Germinal center (tissue), 1 donor: ENCODE data around the gene TFAP2E.
A peak's percentile ranks its signal among the peaks of the same experiment; 100 is the strongest.

Source experiments
- DNase-seq: peaks from one replicate; pipeline ENCODE4 v3.0.0; 2012; ENCODE audit warnings: mixed read lengths, low spot score

TFAP2E gene

DNA sequence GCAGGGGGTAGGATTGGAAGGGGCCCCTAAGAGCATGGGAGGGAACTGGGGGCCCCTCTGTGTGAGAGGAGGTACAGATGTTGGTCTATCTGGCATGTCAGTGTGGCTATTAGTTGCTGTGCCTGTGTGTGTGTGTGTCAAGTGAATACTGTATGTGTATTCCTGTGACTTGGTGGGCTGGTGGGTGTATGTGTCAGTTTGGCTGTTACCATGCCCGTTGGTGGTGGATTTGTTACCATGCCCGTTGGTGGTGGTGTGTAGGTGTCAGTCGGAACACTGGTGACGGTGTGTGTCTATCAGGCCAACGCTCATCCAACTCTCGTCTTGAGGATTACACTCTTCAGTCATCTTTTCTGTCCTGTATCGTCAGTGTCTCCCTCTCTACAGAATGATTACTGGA is 22.6 kb downstream of the TFAP2E start:
- DNase-seq: no peak

DNA sequence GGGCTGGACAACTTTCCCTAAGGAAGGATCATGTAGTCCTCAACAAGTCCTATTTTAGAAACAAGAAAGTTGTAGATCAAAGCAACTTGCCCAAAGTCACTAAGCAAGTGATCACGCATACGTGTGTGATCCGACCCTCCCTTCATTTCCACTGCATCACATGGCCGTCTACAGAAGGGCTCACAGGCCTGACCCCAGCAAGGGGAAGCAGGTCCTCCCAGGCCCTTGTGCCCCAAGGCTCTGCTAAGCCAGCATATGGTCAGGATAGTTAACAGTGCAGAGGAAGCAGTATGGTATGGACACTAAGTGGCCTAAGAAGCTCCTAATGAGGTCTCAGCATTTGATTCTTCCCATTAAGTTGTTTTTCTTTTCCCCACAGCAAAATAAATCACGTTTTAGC is 24.8 kb downstream of the TFAP2E start:
- DNase-seq: no peak

DNA sequence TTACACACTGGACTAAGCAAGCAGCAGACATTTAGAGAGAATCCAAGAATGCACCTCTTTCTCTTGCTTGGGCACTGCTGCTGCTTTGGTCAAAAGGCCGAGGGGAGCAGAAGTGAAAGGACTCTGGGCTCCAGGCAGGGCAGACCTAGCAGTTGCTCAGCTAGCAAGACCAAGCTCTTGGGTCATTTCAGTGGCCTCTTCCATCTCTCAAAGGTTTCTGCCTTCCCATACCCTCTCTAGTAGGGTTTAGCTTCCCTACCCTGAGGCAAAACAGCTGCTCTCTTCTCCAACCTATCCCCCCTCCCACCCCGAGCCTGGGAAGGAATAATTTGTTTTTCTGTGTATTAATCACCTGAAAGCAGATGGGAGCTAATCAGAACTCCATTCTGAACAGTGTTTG is 25.8 kb downstream of the TFAP2E start:
- no peak for DNase-seq

DNA sequence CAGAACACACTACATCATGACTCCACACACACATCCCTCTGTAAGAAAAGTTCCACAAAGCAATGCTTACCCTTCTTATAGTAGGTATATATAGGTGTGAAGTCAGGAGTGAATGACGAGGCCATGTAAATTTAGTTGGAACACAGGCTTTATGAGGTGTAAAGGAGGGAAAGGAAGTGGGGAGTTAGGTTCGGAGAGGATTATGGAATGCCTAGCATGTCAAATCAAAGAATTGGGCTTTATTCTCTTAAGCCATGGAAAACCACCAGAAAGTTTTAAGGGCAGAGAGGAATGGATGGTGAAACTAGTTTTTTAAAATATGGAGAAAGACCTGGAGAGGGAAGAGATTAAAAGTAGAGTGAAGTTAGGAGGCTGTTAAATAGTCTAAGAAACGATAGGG is 26.3 kb downstream of the TFAP2E start:
- DNase-seq: no peak

DNA sequence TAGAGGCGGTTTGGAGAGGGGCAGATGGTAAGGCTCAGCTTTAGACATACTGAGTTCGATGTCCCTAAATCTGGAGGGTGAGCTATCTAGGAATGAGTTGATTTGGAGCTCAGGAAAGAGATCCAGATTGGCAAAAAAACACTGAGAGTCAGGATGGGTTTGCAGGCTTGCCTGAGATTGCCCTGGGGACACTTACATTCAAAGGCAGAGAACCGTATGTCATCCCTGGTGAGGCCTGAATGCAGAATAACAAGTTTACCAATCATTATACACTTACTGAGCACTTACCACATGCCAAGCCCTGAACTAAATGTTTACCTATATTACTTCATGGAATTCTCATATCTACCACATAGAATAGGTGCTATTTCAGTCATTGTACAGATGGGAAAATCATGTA is 27.5 kb downstream of the TFAP2E start:
- DNase-seq: no peak

DNA sequence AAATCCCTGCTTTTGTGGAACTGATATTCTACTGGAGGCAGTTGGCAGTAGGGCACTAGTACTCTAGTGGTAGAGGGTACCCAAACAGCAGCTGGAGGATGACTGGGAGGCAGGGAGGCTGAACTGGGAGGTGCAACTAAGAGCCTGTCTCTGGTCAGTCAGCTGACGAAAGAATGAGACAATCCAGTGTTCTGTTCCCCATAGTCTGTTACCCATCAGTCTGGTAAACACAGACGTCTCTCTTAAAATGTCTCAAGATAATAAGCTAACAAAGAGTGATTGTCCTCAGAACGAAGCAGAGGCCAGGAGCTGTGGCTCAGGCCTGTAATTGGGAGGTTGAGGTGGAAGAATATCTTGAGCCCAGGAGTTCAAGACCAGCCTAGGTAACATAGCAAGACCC is 30.4 kb downstream of the TFAP2E start:
- no peak for DNase-seq

DNA sequence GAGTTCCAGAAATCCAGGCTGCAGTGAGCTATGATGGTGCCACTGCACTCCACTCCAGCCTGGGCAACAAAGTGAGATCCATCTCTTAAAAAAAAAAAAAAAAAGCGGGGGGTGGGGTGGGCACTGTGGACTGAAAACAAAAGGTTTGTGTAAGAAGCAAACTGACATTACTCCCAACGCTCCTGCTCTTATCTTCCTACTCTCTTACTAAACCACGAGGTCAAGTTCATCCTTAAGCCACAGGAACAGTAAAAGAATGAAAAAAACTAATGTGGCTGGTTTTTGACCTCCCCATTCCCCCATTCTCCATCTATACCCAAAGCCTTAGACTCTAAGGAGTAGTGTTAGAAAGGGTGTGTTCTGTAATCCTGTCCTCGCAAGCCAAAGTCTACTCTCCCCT is 30.8 kb downstream of the TFAP2E start:
- no peak for DNase-seq

DNA sequence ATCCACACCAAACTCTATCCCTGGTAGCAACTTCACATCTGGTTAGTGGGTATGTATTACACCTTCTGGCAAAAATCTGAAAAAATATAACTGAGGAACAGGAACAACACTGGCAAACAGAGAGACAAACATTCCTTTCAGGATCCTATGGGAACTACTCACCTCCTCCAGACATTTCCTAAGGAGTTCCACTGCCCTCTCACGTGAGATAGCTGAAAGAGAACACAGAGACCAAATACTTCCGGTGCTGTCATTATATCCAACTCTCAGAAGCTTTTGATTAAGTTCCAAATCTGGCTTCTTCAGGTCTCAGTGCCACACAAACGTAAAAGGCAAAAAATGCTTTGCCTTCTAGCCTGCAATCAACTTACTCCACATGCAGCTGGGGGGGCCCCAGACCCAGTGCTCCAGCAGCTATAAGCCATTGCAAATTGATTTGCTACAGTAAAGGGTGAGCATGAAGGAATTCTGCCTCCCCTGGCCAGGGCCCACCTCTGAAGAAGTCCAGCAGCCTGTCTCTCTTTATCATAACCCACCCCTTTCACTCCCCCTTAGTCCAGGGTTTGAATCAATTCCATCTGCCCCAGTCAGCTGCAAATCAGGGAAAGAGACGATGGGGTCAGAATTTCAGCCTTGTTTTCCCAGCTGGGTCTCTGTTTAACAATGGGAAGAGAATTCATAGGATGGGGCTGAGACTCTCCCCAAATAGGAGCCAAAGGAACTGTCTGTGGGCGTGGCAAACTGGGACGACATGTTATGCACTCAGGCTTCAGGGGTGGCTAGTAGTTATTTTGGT is 32.2 kb downstream of the TFAP2E start:
- no peak for DNase-seq

DNA sequence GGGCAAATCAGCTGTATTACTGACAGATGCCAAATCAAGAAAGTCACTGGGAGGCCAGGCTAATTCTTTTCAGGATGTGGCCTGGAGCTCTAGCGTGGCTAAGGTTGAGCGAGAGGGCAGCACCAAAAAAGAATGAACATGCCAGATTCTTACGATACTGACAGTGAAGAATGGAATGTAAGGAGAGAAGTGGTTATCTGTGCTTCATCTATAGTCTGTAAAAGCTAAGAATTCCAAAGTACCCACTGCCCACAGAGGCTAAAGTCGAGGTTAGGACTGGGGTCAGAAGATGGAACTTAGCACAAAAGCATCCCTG is 32.7 kb downstream of the TFAP2E start:
- no peak for DNase-seq

DNA sequence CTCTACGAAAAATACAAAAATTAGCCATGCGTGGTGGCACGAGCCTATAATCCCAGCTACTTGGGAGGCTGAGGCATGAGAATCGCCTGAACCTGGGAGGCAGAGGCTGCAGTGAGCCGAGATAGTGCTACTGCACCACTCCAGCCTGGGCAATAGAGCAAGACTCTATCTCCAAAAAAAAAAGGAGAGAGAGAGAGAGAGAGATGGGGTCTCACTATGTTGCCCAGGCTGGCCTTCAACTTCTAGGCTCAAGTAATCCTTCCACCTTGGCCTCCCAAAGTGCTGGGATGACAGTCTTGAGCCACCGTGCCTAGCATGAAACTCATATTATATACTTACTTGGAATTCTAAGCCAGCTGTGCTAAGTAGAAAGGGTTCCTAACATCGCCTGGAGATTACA is 38.5 kb downstream of the TFAP2E start:
- no peak for DNase-seq

DNA sequence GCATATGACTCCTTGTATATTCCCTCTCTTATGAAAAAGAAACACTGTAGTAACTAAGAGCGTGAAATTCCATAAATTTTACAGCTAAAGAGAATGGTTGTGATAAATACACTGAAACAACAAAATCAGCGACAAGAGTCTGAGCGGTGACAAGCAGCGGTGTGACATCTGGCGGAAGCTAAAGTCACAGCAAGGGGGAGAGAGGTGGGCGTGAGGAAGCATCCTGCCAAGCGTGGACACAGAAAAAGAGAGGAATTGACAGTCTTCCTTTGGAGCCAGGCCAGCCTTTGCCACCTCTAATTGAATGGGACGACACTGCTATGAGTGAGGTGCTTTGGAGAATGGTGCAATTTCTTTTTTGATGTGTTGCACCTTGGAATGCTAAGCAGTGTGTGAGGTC is 42.3 kb downstream of the TFAP2E start:
- no peak for DNase-seq

DNA sequence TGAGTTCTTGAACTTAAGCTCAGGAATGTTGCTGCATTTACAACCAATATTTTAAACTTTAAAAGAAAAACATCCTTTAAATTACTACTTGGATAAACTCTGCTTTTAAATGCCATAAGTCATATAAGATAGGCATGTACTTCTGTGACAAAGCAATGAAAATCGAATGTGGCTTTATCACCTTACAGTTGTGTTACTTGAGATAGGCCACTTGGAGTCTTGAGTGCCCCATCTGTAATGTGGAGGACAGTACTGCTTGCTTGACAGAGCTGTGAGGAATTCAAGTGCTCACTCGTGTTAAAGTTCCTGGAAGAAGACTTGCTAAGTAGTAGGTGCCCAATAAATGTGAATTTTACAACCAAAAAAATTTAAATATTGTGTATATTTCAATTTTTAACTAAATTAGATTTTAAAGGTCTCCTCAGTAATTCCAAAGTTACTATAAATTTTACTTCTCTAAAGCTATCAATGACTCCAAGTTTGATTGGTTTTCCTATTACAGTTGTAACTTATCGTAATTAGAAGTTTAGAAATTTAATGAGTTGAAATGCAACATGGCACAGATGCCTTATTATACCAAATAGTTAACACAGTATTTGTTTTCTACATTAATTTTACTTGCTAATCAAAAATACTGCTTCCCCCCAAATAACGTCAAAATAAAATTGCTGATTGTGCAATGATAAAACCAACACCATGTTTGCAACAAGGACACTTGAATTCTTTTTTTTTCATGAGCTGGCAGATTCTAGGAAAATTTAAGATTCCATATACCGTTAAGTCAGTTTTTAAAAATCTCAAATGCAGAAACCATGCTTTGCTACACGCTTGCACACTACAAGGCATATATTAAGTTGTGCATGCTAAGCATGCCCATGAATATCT is 46.4 kb downstream of the TFAP2E start:
- DNase-seq: no peak

DNA sequence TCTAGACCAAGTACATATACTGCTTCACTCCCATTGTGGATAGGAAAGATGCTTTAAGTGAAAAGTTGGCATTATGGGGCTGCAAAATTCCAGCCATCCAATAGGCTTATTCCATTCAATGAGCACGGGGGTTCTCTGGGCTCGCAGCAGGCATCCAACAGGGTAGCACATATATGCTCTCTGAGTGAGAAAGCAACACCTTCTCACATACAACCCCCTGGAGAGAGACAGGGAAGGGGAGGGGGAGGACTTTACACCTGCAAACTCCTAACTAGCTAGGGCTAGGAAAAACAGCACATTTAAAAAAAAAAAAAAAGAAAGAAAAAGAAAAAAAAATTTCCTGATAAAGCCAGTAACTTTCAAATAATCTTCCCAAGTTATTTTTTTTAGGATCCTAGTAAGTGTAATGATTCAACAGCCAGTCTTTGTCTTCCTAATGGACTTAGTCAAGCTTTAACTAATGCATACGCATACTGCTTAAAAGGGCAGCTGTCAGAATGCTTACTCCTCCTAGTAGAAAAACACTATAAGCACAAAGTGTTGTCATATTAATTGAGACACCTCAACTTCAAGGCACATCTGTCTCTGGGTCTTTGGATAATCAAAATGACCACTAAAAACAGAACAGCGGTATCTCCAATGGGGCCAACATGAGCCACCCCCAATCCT is 49.5 kb downstream of the TFAP2E start:
- DNase-seq: no peak

DNA sequence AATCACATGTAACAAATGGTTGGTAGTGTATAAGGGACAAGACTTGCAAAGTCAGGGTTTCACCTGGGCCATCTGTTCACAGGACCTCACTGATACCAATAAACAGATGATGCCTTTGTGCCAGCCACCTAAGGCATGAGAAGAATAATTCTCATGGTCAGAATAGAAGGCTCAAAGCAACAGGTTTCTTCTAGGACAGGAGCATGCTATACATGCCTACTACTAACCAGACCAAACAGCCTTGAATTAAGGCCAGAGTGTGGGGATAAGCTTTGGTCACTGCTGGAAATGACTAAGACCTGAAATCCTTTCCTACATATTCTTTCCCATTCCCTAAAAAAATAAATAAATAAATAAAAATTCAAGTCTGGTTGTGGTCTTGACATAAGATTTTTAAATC is 50.7 kb downstream of the TFAP2E start:
- no peak for DNase-seq

DNA sequence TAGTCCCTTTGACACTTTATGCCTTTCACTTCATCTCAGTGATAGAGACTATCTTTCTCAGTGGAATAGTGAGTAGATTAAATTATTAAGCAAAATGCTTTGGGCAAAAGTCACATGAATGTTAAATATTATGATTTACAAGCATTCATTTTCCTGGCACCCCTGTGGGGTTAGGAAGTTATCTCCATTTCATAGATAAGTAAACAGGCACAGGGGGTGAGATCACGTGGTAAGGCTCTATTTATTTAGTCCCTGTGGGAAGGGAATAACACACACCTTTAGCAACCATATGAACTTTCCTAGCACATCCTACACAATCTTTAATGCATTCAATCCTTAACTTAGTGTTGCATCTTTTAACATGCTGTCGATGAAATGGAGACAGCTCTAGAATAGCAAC is 55.9 kb downstream of the TFAP2E start:
- DNase-seq: no peak

DNA sequence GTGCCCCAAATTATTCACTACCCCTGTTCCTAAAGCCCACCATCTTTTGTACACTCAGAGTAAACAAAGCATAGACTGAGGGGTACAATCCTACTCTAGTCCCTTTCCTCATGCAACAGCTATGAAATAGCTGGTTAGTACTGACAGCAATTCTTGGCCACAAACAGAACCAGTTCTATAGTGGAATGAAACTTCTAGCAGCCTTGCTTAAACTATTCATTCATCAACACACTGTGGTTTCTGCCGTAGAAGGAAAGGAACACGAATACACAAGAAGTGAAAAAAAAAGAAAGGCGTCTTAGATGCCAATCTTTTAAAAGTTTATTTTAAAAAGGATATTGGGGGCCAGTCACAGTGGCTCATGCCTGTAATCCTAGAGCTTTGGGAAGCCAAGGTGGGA is 58.3 kb downstream of the TFAP2E start:
- DNase-seq: no peak

DNA sequence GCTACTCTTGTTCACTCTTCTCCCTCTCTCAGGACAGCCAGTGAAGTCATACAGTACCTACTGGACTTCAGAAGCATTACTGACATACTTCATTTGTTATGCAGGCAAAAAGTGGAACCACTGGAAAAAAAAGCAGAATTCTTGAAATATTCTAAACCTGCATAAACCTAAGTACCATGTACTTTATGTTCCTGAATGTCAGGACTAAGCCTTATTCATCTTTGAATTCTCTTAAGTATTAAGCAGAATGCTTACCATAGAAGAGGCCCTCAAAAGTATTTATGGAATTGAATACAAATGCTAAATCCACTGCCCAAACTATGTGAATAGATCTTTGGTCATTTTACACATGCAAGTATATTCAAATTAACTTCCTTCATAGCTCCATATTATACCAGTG is 60.4 kb downstream of the TFAP2E start:
- no peak for DNase-seq

DNA sequence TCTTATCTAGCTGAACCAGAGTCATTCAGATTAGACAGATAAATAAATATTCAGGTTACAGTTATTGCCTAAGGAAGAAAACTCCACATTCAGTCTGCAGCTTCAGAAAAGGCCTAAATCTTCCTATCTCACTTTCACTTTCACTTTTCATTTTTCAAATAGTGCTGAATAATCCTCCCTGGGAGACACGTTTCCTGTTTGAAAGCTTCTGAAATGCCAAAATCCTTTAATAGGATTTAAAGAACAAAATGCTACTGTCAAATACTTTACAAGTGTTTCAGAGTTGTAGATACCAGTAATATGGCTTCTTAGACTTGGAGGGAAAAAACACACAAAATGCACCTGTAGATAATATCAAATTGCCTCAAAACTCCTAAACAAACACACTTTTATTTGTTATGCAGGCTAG is 64.3 kb downstream of the TFAP2E start:
- DNase-seq: peak; percentile 40

DNA sequence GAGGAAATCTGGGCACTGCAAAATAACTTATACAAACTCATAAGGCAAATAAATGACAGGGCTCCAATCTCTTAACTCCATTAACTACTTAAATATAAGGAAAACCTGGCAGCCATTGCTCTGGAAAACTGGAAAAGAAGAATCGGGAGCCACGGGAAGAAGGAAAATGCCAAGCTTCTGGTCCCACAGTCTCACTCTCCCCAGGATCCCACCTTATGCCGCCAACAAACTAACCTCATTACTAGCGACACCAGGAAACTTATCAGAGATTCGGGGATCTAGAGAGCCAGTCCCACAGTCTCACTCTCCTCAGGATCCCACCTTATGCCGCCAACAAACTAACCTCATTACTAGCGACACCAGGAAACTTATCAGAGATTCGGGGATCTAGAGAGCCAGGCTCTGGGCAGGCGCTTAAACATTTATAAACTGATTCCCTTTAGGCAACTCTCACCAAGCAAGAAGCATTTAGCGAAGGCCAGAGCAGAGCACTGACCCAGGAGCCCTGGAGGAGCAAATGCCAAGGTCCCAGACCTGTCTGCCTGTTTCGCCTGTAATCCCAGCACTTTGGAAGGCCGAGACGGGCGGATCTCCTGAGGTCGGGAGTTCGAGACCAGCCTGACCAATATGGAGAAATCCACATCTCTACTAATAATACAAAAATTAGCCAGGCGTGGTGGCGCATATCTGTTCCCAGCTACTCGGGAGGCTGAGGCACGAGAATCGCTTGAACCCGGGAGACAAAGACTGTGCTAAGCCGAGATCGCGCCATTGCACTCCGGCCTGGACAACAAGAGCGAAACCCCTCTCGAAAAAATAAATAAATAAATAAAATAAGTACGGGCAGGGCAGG is 67.5 kb downstream of the TFAP2E start:
- DNase-seq: no peak

DNA sequence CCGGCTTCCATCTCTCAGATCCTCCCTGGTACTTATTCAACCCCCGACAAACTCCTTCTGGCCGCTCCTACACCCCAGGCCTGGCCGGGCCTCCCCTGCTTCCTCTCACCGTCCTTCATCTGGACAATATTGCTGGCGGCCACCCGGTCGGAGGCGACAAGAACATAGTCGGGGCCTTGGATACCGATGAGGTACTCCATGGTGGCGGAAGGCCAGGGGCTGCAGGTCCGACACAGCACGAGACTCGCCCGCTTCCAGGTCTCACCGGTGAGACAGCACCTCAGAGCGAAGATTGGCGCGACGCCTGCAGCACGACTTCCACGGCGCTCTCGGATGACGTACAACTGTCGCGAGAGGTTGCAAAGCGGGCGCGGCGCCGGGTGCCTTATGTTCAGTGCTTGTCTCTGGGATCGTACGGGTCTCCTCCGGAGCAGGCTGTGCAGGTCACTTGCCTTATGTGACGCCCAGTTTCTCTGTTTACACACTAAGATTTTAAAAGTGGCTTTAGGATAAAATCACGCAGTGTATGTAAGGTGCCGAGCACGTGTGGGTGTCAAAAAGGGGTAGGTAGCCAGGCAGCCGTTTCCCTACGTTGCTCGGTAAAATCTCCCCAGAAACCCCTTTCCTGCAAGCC is 68.2 kb downstream of the TFAP2E start, which contains the start of gene PSMB2:
Gene PSMB2 (minus strand): TSS at position 294 of the 634 bp plus-strand sequence. CDS start 94 bp downstream, at position 200.
- peak; percentile 90 for DNase-seq

DNA sequence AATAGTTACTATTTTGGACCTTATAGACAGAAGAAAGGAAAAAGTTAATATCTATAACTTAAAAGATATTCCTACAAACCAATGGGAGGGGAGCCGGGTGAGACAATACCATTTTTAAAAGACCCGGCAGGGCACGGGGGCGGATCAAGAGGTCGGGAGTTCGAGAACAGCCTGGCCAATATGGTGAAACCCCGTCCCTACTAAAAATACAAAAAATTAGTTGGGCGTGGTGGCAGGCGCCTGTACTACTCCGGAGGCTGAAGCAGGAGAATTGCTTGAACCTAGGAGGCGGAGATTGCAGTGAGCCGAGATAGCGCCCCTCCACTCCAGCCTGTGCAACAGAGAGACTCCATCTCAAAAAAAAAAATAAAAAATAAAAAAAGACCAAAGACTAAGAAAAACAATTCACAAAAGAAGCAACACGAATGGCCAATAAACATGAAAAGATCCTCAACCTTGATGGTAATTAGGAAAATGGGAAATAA is 69.4 kb downstream of the TFAP2E start:
- no peak for DNase-seq
